ENCODE data around the gene TEAD1. TPM values are rescaled to one million over a fixed set of nuclear protein-coding genes. Genes with fewer than 3 reads are reported as not detected.

Gene TEAD1
- total RNA-seq, 2 experiments from 2014 or later = 5.6 to 10.8 TPM

DNA sequence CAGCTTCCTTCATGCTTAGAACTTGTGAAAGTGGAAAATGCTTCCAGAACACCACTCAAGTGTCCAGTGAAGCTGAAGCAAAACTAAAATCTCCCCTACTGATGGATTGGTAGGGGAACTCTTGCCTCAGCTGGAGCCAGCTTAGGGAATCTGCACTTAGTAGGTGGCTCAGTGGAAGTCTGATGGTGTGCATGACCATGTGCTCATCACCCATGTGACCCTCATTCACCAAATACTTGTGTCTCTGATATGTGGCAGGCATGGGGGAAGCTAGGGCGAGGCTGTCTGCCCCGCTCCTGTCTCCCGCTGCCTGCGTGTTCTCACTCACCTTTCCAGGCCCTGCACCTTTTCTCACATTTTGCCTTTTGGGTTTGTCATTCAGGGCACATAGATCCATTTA is 7.2 kb downstream of the TEAD1 start:
- H2AFZ ChIP-seq (ENCODE audit: low read length) = no peak overlapping the region
- H3K9me3 ChIP-seq (ENCODE audit: low read length) = no peaks in the 10 kb centered on the region
- H3K4me2 ChIP-seq (ENCODE audit: low read length) = no peak overlapping the region
- ChIA-PET CTCF (ENCODE audit: unreplicated experiment) (no interaction called here), POLR2A (no interaction called here)
- no peak for TF ChIP-seq EZH2phosphoT487 (IDR thresholded peaks at IDR 0.05; ENCODE audit: borderline replicate concordance, low read depth, low read length)
- TF ChIP-seq, protein P1, sequence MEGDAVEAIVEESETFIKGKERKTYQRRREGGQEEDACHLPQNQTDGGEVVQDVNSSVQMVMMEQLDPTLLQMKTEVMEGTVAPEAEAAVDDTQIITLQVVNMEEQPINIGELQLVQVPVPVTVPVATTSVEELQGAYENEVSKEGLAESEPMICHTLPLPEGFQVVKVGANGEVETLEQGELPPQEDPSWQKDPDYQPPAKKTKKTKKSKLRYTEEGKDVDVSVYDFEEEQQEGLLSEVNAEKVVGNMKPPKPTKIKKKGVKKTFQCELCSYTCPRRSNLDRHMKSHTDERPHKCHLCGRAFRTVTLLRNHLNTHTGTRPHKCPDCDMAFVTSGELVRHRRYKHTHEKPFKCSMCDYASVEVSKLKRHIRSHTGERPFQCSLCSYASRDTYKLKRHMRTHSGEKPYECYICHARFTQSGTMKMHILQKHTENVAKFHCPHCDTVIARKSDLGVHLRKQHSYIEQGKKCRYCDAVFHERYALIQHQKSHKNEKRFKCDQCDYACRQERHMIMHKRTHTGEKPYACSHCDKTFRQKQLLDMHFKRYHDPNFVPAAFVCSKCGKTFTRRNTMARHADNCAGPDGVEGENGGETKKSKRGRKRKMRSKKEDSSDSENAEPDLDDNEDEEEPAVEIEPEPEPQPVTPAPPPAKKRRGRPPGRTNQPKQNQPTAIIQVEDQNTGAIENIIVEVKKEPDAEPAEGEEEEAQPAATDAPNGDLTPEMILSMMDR (conservative IDR thresholded peaks at IDR 0.05; ENCODE audit: low read length) = no peak
- H3K4me1 ChIP-seq (ENCODE audit: insufficient read depth, low read length, poor library complexity, severe bottlenecking) = no peaks in the 10 kb centered on the region
- intact Hi-C loops (cut with micrococcal nuclease; ENCODE audit: unreplicated experiment) = no loop called here
- no peaks in the 10 kb centered on the region for H3K79me2 ChIP-seq (ENCODE audit: insufficient read depth, low read depth, low read length)
- no peaks in the 10 kb centered on the region for H3K36me3 ChIP-seq (ENCODE audit: insufficient read depth, low read length)
- H3K27ac ChIP-seq (ENCODE audit: low read depth, low read length, poor library complexity, severe bottlenecking) = no peak overlapping the region
- BruUV-seq (replicated peaks) = no TSS peak
- no peak overlapping the region for H3K4me3 ChIP-seq (ENCODE audit: low read depth, low read length, poor library complexity, severe bottlenecking)
- peaks cover 3% of the 10 kb centered on the region; the same call in 1 of the 2 replicates for H4K20me1 ChIP-seq (ENCODE audit: insufficient read depth, low read length)
- H3K9me2 ChIP-seq (ENCODE audit: insufficient read depth, low read length) = no peaks in the 10 kb centered on the region
- DNase-seq (ENCODE audit: low spot score) = no peak

DNA sequence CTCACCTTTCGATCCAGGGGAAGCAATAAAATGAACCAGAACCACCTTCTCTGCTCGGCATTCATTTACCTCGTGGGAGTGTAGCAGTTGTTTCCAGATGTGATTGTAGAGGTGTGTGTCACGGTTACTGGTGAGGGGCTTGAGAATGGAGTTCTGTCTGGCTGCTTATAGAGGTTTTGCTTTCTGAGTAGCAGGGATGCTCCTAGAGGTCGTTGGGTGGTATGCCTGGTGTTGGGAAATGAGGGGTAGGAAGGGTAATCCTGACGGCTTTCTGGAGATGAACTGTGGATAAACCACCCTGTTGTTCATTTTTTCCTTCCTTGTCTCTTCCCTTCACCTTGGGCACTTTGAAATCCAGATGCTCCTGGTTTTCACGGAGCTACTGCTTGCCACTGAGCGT is 8.1 kb downstream of the TEAD1 start:
- Histone ChIP-seq H3K4me3 (ENCODE audit: low read depth, low read length, poor library complexity, severe bottlenecking) (no peak overlapping the region), H3K36me3 (ENCODE audit: insufficient read depth, low read length) (no peaks in the 10 kb centered on the region), H3K4me2 (ENCODE audit: low read length) (no peak overlapping the region), H3K79me2 (ENCODE audit: insufficient read depth, low read depth, low read length) (no peaks in the 10 kb centered on the region), H4K20me1 (ENCODE audit: insufficient read depth, low read length) (peaks cover 3% of the 10 kb centered on the region; the same call in 1 of the 2 replicates), H3K9me2 (ENCODE audit: insufficient read depth, low read length) (no peaks in the 10 kb centered on the region), H2AFZ (ENCODE audit: low read length) (no peak overlapping the region), H3K9me3 (ENCODE audit: low read length) (no peaks in the 10 kb centered on the region), H3K27ac (ENCODE audit: low read depth, low read length, poor library complexity, severe bottlenecking) (no peak overlapping the region), H3K4me1 (ENCODE audit: insufficient read depth, low read length, poor library complexity, severe bottlenecking) (no peaks in the 10 kb centered on the region)
- ChIA-PET CTCF (ENCODE audit: unreplicated experiment) (no interaction called here), POLR2A (no interaction called here)
- no TSS peak for BruUV-seq (replicated peaks)
- no peak for TF ChIP-seq EZH2phosphoT487 (IDR thresholded peaks at IDR 0.05; ENCODE audit: borderline replicate concordance, low read depth, low read length)
- TF ChIP-seq, protein P1 (conservative IDR thresholded peaks at IDR 0.05; ENCODE audit: low read length) = no peak
- intact Hi-C loops (cut with micrococcal nuclease; ENCODE audit: unreplicated experiment) = no loop called here
- DNase-seq (ENCODE audit: low spot score) = no peak

DNA sequence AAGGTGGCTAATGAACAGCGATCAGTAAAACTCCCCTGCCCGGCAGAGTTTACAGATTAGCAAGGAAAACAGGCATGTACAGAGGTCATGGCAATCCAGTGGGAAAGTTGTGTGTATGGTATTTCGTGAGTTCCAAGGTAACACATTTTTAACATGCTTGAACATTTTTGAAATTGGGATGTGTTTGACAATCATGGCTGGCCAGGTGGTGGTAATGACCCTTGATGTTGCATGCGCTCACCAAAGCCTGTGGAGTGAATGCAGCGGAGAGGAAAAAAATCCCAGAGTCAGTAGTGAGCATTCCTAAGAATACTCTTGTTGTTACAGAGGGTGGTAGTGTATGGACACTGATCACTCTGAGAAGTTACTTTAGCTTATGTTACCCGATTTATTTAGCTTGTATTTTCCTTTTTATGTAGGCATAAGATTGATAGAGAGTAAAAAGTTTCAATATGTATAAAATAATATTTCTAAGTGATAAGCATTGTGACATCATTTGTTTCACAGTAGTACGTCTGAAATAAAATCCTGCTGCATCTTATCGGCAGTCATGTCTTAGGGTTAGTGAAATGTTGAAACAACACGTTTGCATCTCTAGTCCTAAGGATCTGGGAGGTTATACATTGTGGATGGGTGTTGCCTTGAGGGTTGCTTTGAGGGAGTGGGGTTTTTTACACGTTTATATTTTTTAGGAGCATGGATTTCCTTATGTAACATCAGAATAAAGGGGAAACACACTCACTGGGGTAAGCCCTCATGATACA is 8.7 kb downstream of the TEAD1 start:
- DNase-seq (ENCODE audit: low spot score) = no peak
- H3K79me2 ChIP-seq (ENCODE audit: insufficient read depth, low read depth, low read length) = no peaks in the 10 kb centered on the region
- CTCF ChIA-PET (ENCODE audit: unreplicated experiment) = no interaction called here
- no peak overlapping the region for H2AFZ ChIP-seq (ENCODE audit: low read length)
- intact Hi-C loops (cut with micrococcal nuclease; ENCODE audit: unreplicated experiment) = no loop called here
- no peak overlapping the region for H3K4me3 ChIP-seq (ENCODE audit: low read depth, low read length, poor library complexity, severe bottlenecking)
- POLR2A ChIA-PET = interaction anchor here (0.6 kb wide), 1 partner anchor 37 kb away, joined by 3 read pairs; no protein-coding TSS in a partner anchor
- no peaks in the 10 kb centered on the region for H4K20me1 ChIP-seq (ENCODE audit: insufficient read depth, low read length)
- no peak overlapping the region for H3K4me2 ChIP-seq (ENCODE audit: low read length)
- H3K9me3 ChIP-seq (ENCODE audit: low read length) = no peaks in the 10 kb centered on the region
- TF ChIP-seq, protein P1 (conservative IDR thresholded peaks at IDR 0.05; ENCODE audit: low read length) = no peak
- no peak for TF ChIP-seq EZH2phosphoT487 (IDR thresholded peaks at IDR 0.05; ENCODE audit: borderline replicate concordance, low read depth, low read length)
- no peak overlapping the region for H3K27ac ChIP-seq (ENCODE audit: low read depth, low read length, poor library complexity, severe bottlenecking)
- no peaks in the 10 kb centered on the region for H3K36me3 ChIP-seq (ENCODE audit: insufficient read depth, low read length)
- BruUV-seq (replicated peaks) = no TSS peak
- no peaks in the 10 kb centered on the region for H3K9me2 ChIP-seq (ENCODE audit: insufficient read depth, low read length)
- H3K4me1 ChIP-seq (ENCODE audit: insufficient read depth, low read length, poor library complexity, severe bottlenecking) = no peaks in the 10 kb centered on the region
